ENCODE results near the gene DRC1.

The DRC1 gene

GRCh38 chr2:26399771-26400376 lies 1.8 kb upstream of the DRC1 start:
- no peak for DNase-seq

- no peak for DNase-seq
Measured at GRCh38 chr2:26400723-26401122, 997 bp upstream of the DRC1 start.

GRCh38 chr2:26407526-26407925 lies 5.8 kb downstream of the DRC1 start:
- no peak for DNase-seq

- DNase-seq = no peak
Measured at GRCh38 chr2:26409785-26410184, 8.1 kb downstream of the DRC1 start.

- no peak for DNase-seq
Measured at GRCh38 chr2:26410764-26411243, 9.1 kb downstream of the DRC1 start.

DNA sequence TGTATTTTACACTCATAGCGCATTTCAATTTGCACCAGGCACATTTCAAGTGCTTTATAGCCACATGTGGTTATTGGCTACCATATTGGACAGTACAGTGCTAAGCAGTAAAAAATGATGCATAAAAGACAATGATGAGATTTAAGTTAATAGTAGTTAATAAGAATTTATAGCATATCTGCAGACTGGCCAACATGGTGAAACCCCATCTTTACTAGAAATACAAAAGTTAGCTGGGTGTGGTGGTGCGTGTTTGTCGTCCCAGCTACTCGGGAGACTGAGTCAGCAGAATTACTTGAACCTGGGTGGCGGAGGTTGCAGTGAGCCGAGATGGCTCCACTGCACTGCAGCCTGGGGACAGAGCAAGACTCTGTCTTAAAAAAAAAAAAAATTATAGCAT lies 9.7 kb downstream of the DRC1 start:
- DNase-seq = no peak

- DNase-seq = peak in 1 of 5 experiments; percentile 64
Measured at GRCh38 chr2:26412091-26412673, 10.5 kb downstream of the DRC1 start.

GRCh38 chr2:26414311-26414710 lies 12.6 kb downstream of the DRC1 start:
- no peak for DNase-seq

DNA sequence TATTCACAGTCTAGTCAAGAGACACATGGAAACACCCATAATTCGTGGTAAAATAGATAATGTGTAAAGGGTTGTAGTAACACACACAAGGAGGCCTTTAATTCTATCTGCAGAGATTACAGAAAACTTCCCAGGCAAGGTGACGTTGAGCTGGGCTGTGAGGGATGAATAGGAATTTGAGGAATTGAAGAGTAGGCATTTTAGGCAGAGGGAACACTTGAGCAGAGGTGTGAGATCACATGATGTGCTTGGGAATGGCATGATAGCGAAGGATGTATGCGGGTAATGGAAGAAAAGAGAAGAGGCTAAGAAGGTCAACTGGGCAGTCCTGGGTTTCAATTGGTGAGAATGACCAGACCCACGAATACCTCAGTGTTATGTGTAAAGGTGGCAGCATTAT lies 20.2 kb downstream of the DRC1 start:
- DNase-seq = no peak

GRCh38 chr2:26422947-26423629 lies 21.4 kb downstream of the DRC1 start:
- DNase-seq = no peak

- DNase-seq = no peak
Measured at GRCh38 chr2:26423750-26424149, 22.0 kb downstream of the DRC1 start.

- DNase-seq = no peak
Measured at GRCh38 chr2:26424221-26424620, 22.5 kb downstream of the DRC1 start.

GRCh38 chr2:26428846-26429245 lies 27.1 kb downstream of the DRC1 start:
- DNase-seq = no peak

DNA sequence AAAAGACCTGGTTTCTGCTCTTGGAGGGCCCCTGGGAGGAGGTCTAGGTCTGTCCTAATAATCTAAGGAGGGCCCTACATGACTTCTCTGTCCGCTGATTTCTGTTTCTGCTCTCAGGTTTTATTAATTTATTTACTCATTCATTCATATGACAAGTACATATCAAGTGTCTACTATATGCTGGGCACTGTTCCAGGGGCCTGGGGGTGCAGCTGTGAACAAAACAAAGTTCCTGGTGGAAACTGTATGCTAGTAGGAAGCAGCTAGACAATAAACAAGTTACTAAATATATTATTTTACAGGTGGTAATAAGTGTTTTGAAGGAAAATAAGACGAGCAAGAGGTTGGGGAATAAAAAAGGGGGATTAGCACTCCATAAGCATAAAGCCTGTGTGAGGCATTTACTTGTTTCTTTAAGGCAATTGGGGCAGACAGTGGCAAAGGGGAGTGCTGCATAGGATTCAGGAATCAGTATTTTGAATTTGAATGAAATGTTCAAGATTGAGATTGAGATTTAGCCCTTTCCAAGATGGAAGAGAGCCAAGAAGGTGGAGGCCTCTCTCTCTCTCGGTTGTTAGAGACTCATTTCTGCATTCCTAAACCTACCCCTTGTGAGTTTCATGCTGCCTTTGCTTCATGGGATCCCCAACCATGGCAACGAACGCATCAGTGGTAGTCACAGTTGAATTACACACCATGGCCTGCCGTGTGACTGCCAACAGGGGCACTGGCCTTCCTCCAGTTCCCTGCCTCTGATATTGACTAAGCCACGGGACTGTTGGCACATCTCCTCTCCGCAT lies 28.3 kb downstream of the DRC1 start:
- no peak for DNase-seq

GRCh38 chr2:26430826-26431225 lies 29.1 kb downstream of the DRC1 start:
- DNase-seq = no peak

GRCh38 chr2:26432363-26432762 lies 30.6 kb downstream of the DRC1 start:
- no peak for DNase-seq

GRCh38 chr2:26432859-26433258 lies 31.1 kb downstream of the DRC1 start:
- DNase-seq = no peak

- DNase-seq = no peak
Measured at GRCh38 chr2:26435106-26435505, 33.4 kb downstream of the DRC1 start.

DNA sequence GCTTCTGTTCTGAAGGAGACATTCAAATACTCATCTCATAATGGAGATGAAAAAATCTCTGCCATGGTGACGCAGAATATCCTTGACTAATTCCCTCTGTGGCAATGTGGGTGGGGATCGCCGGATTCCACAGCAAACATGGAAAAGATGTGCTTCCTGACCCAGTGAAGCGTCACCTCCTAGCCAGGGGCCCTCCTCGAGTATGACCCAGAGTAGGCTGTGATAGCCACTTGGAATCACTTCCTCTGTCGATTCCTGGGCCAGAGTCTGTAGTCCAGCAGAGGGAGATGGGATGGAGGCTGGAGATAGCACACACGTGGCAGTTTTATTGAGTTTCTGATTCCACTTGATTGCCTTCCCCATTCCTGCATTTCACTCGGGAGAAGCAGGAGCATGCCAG lies 36.8 kb downstream of the DRC1 start:
- DNase-seq = no peak

DNA sequence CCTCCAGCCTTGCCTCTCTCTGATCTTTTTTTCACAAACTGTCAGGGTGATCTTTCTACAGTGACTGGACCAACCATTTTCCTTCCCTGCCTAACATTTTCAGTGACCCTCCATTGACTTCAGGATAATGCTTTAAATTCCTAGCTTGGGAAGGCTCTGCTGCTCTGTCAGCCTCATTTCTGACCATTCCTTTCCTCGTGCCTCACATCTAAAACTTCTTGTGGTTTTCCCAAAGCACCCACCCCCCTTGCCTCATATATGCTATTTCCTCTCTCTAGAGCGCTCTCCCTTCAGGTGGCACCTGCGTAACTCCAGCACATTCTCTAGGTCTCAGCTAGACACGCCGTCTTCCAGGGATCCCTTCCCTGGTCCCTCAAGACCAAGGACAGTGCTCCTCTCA lies 37.2 kb downstream of the DRC1 start:
- DNase-seq = no peak

GRCh38 chr2:26442301-26442700 lies 40.6 kb downstream of the DRC1 start:
- DNase-seq = no peak

GRCh38 chr2:26442707-26443106 lies 41.0 kb downstream of the DRC1 start:
- DNase-seq = no peak

DNA sequence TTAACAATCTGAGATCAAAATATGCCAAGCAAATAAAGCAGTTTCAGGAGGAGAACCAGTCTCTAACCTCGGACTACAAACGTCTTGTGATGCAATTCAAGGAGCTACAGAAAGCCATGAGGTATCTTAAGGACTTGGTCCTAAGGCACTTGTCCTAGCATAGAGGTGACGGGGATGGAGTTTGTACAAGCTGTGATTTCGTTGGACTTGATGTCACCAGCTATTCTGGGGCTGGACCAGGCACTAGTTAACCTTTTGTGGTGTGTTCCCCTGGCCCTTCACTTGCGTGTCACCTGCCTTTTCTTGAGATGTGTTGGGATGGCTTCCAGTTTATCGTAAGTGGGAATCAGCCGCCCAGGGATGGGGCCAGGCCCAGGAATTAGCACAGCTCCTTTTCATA lies 42.5 kb downstream of the DRC1 start:
- no peak for DNase-seq

DNA sequence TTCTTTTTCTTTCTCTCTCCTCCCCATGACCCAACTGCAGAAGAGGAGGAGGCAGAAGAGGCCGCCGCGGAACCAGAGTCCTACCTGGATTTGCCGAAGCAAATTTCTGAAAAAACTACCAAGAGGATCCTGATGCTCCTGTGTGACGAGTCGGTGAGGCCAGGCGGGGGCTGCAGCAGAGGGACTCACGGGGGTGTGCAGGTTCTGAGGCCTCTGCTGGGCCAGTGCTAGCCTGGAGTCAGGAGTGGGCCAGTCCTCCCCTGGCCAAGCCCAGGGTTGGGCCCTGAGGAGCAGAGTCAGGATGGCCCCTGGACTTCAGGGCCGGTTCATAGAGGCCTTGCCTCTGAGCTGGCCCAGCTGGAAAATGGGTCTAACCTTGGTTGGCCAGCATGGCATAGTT lies 46.9 kb downstream of the DRC1 start:
- no peak for DNase-seq

Measured in T-helper 2 cell (primary cell).